ENCODE data around the gene ZNF148. TPM values are rescaled to one million over a fixed set of nuclear protein-coding genes. Genes with fewer than 3 reads are reported as not detected.
A peak's percentile ranks its signal among the peaks of the same experiment; 100 is the strongest.

The ZNF148 gene
- total RNA-seq, 1 experiment from 2014 or later = 24.8 TPM

DNA sequence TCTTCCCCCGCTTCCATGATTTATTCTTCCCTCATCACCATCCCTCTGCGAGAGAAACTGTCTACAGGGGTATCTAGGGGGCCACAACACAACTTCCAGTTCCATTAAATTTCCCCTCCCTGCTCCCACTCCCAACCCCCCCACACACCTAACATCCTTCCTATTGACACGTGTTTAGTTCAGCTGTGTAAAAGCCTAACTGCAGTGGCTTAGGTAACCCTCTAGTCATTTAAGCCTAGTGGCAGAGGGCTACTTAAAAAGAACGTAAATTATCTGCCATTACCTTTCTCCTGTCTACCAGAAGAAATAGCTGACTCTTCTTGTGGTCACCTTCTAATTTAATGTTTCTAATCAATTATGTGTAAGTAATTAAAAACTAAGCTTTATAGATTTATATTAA is 56.3 kb downstream of the ZNF148 start:
- Histone ChIP-seq H4K20me1 (ENCODE audit: control insufficient read depth, insufficient read depth, insufficient read length) (no peaks in the 10 kb centered on the region), H3K18ac (ENCODE audit: insufficient read length, low read depth, low read length) (no peak overlapping the region), H3K23me2 (ENCODE audit: insufficient read length, low read depth, low read length, poor library complexity, severe bottlenecking) (no peaks in the 10 kb centered on the region), H2BK15ac (ENCODE audit: low read depth, low read length) (no peak overlapping the region), H3K23ac (ENCODE audit: insufficient read length, low read depth, low read length) (no peak overlapping the region), H3K9me3 (ENCODE audit: control insufficient read depth, low read depth, low read length) (no peaks in the 10 kb centered on the region), H4K8ac (replicated peaks; ENCODE audit: insufficient read length, low read depth, low read length) (no peak overlapping the region), H3K79me2 (ENCODE audit: insufficient read depth, low read length) (no peaks in the 10 kb centered on the region), H2BK120ac (ENCODE audit: low read depth, low read length, poor library complexity, severe bottlenecking) (no peak overlapping the region), H3K9ac (ENCODE audit: extremely low read depth, insufficient read length, low read length) (no peak overlapping the region), H2BK5ac (ENCODE audit: insufficient read length, low read length) (no peak overlapping the region), H3K27me3 (ENCODE audit: insufficient read depth, low read length) (no peaks in the 10 kb centered on the region), H3K4me2 (ENCODE audit: insufficient read depth, insufficient read length, low read length) (peak overlapping the region; percentile 18), H3T11ph (ENCODE audit: low read length) (no peak overlapping the region), H3K14ac (ENCODE audit: insufficient read depth, low read length) (no peak overlapping the region), H2AK5ac (ENCODE audit: insufficient read length, low read length) (no peak overlapping the region), H3K79me1 (ENCODE audit: insufficient read depth, low read depth, low read length, poor library complexity, severe bottlenecking) (no peaks in the 10 kb centered on the region), H3K27ac (ENCODE audit: insufficient read length, low read depth, low read length) (peak overlapping the region; percentile 74), H4K91ac (ENCODE audit: insufficient read length, low read depth, low read length) (no peak overlapping the region), H3K4me1 (ENCODE audit: insufficient read depth, low read length) (no peaks in the 10 kb centered on the region; the same call in 1 of the 2 replicates), H3K56ac (ENCODE audit: insufficient read length, low read depth, low read length) (no peak overlapping the region), H4K5ac (ENCODE audit: insufficient read length, low read depth, low read length) (no peak overlapping the region), H3K4ac (ENCODE audit: low read depth, low read length) (no peak overlapping the region), H2BK20ac (ENCODE audit: low read depth, low read length, poor library complexity, severe bottlenecking) (no peak overlapping the region), H2AFZ (ENCODE audit: low read length) (no peak overlapping the region), H2BK12ac (ENCODE audit: insufficient read length, low read depth, low read length) (no peak overlapping the region)
- no peak overlapping the region for H3K4me3 Mint-ChIP-seq
- no peaks in the 10 kb centered on the region for H3K27me3 Mint-ChIP-seq (ENCODE audit: low read depth)
- TF ChIP-seq, protein P1, sequence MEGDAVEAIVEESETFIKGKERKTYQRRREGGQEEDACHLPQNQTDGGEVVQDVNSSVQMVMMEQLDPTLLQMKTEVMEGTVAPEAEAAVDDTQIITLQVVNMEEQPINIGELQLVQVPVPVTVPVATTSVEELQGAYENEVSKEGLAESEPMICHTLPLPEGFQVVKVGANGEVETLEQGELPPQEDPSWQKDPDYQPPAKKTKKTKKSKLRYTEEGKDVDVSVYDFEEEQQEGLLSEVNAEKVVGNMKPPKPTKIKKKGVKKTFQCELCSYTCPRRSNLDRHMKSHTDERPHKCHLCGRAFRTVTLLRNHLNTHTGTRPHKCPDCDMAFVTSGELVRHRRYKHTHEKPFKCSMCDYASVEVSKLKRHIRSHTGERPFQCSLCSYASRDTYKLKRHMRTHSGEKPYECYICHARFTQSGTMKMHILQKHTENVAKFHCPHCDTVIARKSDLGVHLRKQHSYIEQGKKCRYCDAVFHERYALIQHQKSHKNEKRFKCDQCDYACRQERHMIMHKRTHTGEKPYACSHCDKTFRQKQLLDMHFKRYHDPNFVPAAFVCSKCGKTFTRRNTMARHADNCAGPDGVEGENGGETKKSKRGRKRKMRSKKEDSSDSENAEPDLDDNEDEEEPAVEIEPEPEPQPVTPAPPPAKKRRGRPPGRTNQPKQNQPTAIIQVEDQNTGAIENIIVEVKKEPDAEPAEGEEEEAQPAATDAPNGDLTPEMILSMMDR (conservative IDR thresholded peaks at IDR 0.05) = no peak
- H3K27ac Mint-ChIP-seq = peak overlapping the region in 1 of 3 experiments; percentile 93; a peak in 2 of 7 replicates
- H3K4me1 Mint-ChIP-seq = peaks cover 15 to 16% of the 10 kb centered on the region in 2 experiments
- H3K36me3 Mint-ChIP-seq (ENCODE audit: insufficient read depth in 1 of 3, low read depth in 3 of 3) = peaks cover 0 to 3% (median 2%) of the 10 kb centered on the region in 3 experiments; a peak in 2 of 7 replicates
- no peak for DNase-seq
- H3K9me3 Mint-ChIP-seq = no peaks in the 10 kb centered on the region
- WGBS (ENCODE audit: extremely low coverage, insufficient read length, low lambda C conversion rate) = no CpG with 5 or more reads among the region's 4 CpGs

Measured in H9 (cell line).